PC-3 (cell line): ENCODE results near the gene RHOBTB3. TPM values are rescaled to one million over a fixed set of nuclear protein-coding genes. Genes with fewer than 3 reads are reported as not detected.

Experiments used
- ATAC-seq: fragments of 200-7000 bp; cut with Tn5 transposase; 2 replicates; pipeline ENCODE4 v1.9.1; 2020; ENCODE audit warnings: mild to moderate bottlenecking, moderate library complexity
- BruUV-seq: library from RNA; stranded (reverse); fragments of 400-500 nt; replicated peaks from 2 replicates; lab custom pipeline; 2021; lab: Mats Ljungman, UMichigan
- CTCF ChIA-PET: fragments of 300-600 bp; sonication (Branson Sonifier 250); formaldehyde crosslinking; loops from one replicate; lab custom pipeline; 2022; ENCODE audit warnings: antibody characterized with exemption; lab: Charles Lee
- POLR2A ChIA-PET: fragments of 300-600 bp; sonication (Branson Sonifier 250); formaldehyde crosslinking; loops from one replicate; lab custom pipeline; 2022; ENCODE audit warnings: antibody characterized with exemption; ENCODE audit not compliant: unreplicated experiment; lab: Charles Lee
- DNase-seq: peaks from one replicate; pipeline ENCODE4 v3.0.0-alpha.2; 2015
- H2AFZ ChIP-seq: fragments of 300-600 bp; sonication (generic); 2 replicates; pipeline ENCODE4 v1.6.0; 2016; ENCODE audit warnings: antibody characterized with exemption, low read length
- H3F3A ChIP-seq: fragments of 300-600 bp; sonication (generic); one replicate; pipeline ENCODE4 v1.6.0; 2017; ENCODE audit warnings: antibody characterized with exemption, low read length, control low read depth, mild to moderate bottlenecking; ENCODE audit not compliant: unreplicated experiment
- H3K27ac ChIP-seq: fragments of 300-600 bp; sonication (generic); 2 replicates; pipeline ENCODE4 v1.5.1; 2016; ENCODE audit warnings: mild to moderate bottlenecking, low read length
- H3K27me3 ChIP-seq: fragments of 300-600 bp; sonication (generic); 2 replicates; pipeline ENCODE4 v1.6.1; 2016; ENCODE audit warnings: low read length, mixed read lengths
- H3K36me3 ChIP-seq: fragments of 300-600 bp; sonication (generic); 2 replicates; pipeline ENCODE4 v1.6.1; 2016; ENCODE audit warnings: low read depth, mixed run types, low read length, mixed read lengths
- H3K4me1 ChIP-seq: fragments of 300-600 bp; sonication (generic); 2 replicates; pipeline ENCODE4 v1.5.1; 2016; ENCODE audit warnings: low read length; ENCODE audit not compliant: insufficient read depth
- H3K4me2 ChIP-seq: fragments of 300-600 bp; sonication (generic); 2 replicates; pipeline ENCODE4 v1.6.0; 2016; ENCODE audit warnings: low read length
- H3K4me3 ChIP-seq: fragments of 300-600 bp; sonication (generic); 2 replicates; pipeline ENCODE4 v1.5.1; 2016; ENCODE audit warnings: mild to moderate bottlenecking, low read length, mixed read lengths
- H3K79me2 ChIP-seq: fragments of 300-600 bp; sonication (generic); 2 replicates; pipeline ENCODE4 v1.6.1; 2017; ENCODE audit warnings: low read length, mixed read lengths
- H3K9ac ChIP-seq: fragments of 300-600 bp; sonication (generic); 2 replicates; pipeline ENCODE4 v1.6.0; 2016; ENCODE audit warnings: mild to moderate bottlenecking, low read length
- H3K9me2 ChIP-seq: fragments of 300-600 bp; sonication (generic); replicated peaks from 2 replicates; pipeline ENCODE4 v1.6.1; 2016; ENCODE audit warnings: mixed run types, low read length, mixed read lengths
- H3K9me3 ChIP-seq: fragments of 300-600 bp; sonication (generic); 2 replicates; pipeline ENCODE4 v1.6.1; 2016; ENCODE audit warnings: low read length, mixed read lengths
- H4K20me1 ChIP-seq: fragments of 300-600 bp; sonication (generic); 2 replicates; pipeline ENCODE4 v1.6.1; 2016; ENCODE audit warnings: low read length, mixed read lengths
- CTCF ChIP-seq: fragments of 300-600 bp; sonication (generic); conservative IDR thresholded peaks from 2 replicates; pipeline ENCODE4 v1.5.1; 2017; ENCODE audit warnings: antibody characterized with exemption, low read depth, mild to moderate bottlenecking, low read length
- EZH2 ChIP-seq: fragments of 300-600 bp; sonication (generic); IDR thresholded peaks from one replicate; pipeline ENCODE4 v1.6.1; 2017; ENCODE audit warnings: antibody characterized with exemption, mild to moderate bottlenecking, low read length; ENCODE audit not compliant: unreplicated experiment
- EZH2phosphoT487 ChIP-seq: fragments of 300-600 bp; sonication (generic); IDR thresholded peaks from 2 replicates; pipeline ENCODE4 v1.6.1; 2018; ENCODE audit warnings: mild to moderate bottlenecking, antibody characterized with exemption, low read length, borderline replicate concordance
- intact Hi-C: fragments of 100-400 bp; cut with micrococcal nuclease; formaldehyde crosslinking; loops from 2 replicates; pipeline ENCODE4 v1.9.0; 2023
- total RNA-seq: library from RNA; depleted of rRNA; stranded (reverse); fragments of >200 nt; gene quantifications from 2 replicates; pipeline ENCODE4 v1.2.3, GENCODE V29; 2014

The RHOBTB3 gene
- total RNA-seq, 1 experiment from 2014 or later: 16.3 TPM

GRCh38 chr5:95729115-95730010, 1.8 kb upstream of the RHOBTB3 start:
- no peak overlapping the region for H3K4me3 ChIP-seq
- no peaks in the 10 kb centered on the region for H3K27me3 ChIP-seq
- H3K36me3 ChIP-seq: no peaks in the 10 kb centered on the region
- no peak for ATAC-seq
- no TSS peak for BruUV-seq
- DNase-seq: no peak
- H3K9me3 ChIP-seq: no peaks in the 10 kb centered on the region
- no peak overlapping the region for H2AFZ ChIP-seq
- 0 out of 2 replicates have a peak overlapping the region, but pooled peaks have one; percentile 2 for H3K4me2 ChIP-seq
- POLR2A ChIA-PET: no interaction called here
- peaks cover 12% of the 10 kb centered on the region; the same call in 1 of the 2 replicates for H3K79me2 ChIP-seq
- no peak overlapping the region for H3K27ac ChIP-seq
- CTCF ChIA-PET: no interaction called here
- H3K4me1 ChIP-seq: peaks cover 28% of the 10 kb centered on the region
- no peak overlapping the region for H3K9ac ChIP-seq
- H4K20me1 ChIP-seq: no peaks in the 10 kb centered on the region
- intact Hi-C loops: loop anchor here (2.0 to 10.0 kb wide), 6 partner anchors 17 to 175 kb away; partner anchors contain the start of genes ARSK, GLRX and SKIC3
- H3K9me2 ChIP-seq: no peaks in the 10 kb centered on the region
- no peaks in the 10 kb centered on the region for H3F3A ChIP-seq
- no peak for TF ChIP-seq EZH2phosphoT487
- TF ChIP-seq CTCF: no peak
- no peak for TF ChIP-seq EZH2

- no peaks in the 10 kb centered on the region for H3K27me3 ChIP-seq
- H3K4me2 ChIP-seq: peak overlapping the region; percentile 95
- intact Hi-C loops: loop anchor here (2.0 to 10.0 kb wide), 6 partner anchors 17 to 175 kb away; partner anchors contain the start of genes ARSK, GLRX and SKIC3
- H2AFZ ChIP-seq: peak overlapping the region; percentile 98
- no peaks in the 10 kb centered on the region for H3F3A ChIP-seq
- H3K4me1 ChIP-seq: peaks cover 31% of the 10 kb centered on the region
- no peak overlapping the region for H3K27ac ChIP-seq
- H3K4me3 ChIP-seq: peak overlapping the region; percentile 90
- no peaks in the 10 kb centered on the region for H3K9me3 ChIP-seq
- CTCF ChIA-PET: no interaction called here
- no peaks in the 10 kb centered on the region for H3K9me2 ChIP-seq
- ATAC-seq (no peak), DNase-seq (no peak)
- peaks cover 12% of the 10 kb centered on the region; the same call in 1 of the 2 replicates for H3K79me2 ChIP-seq
- no peaks in the 10 kb centered on the region for H3K36me3 ChIP-seq
- H3K9ac ChIP-seq: peak overlapping the region; percentile 68
- POLR2A ChIA-PET: interaction anchor here (0.6 to 0.7 kb wide), 3 partner anchors 9 to 55 kb away, joined by 4 to 15 read pairs (median 6); no protein-coding TSS in a partner anchor
- H4K20me1 ChIP-seq: no peaks in the 10 kb centered on the region
- BruUV-seq: TSS peak; percentile 37
- TF ChIP-seq EZH2 (no peak), CTCF (no peak)
These were observed 980 bp upstream of the RHOBTB3 start for GRCh38 chr5:95730011-95730700.
